Activated CD8-positive, alpha-beta T cell treated with anti-CD3 and anti-CD28 coated beads, Interleukin-2, amount 10 ng/mL, durations not matched to agents 7 days and 5 days (primary cell): ENCODE data around the gene CHST11. TPM values are rescaled to one million over a fixed set of nuclear protein-coding genes. Genes with fewer than 3 reads are reported as not detected.
A peak's percentile ranks its signal among the peaks of the same experiment; 100 is the strongest.

Experiments
- ATAC-seq: fragments of 150-1000 bp; cut with Tn5 transposase; one replicate; pipeline ENCODE4 v1.10.0; 2021; ENCODE audit warnings: moderate library complexity
- CTCF ChIA-PET: fragments of 350-600 bp; sonication (Branson Sonifier 250); formaldehyde crosslinking; loops from one replicate; lab custom pipeline; 2021; ENCODE audit warnings: antibody characterized with exemption; lab: Charles Lee
- POLR2A ChIA-PET: fragments of 350-600 bp; sonication (Branson Sonifier 250); formaldehyde crosslinking; loops from one replicate; lab custom pipeline; 2021; ENCODE audit warnings: antibody characterized with exemption; lab: Charles Lee
- DNase-seq: peaks from one replicate; pipeline ENCODE4 v3.0.0-alpha.2; 2020
- H3K27ac Mint-ChIP-seq: one replicate; pipeline ENCODE4 v1.8.0; 2021; ENCODE audit warnings: mild to moderate bottlenecking, mixed read lengths
- H3K27me3 Mint-ChIP-seq: one replicate; pipeline ENCODE4 v1.8.0; 2021; ENCODE audit warnings: low read depth, mixed read lengths
- H3K36me3 Mint-ChIP-seq: one replicate; pipeline ENCODE4 v1.8.0; 2021; ENCODE audit warnings: low read depth, mixed read lengths
- H3K4me1 Mint-ChIP-seq: one replicate; pipeline ENCODE4 v1.8.0; 2021; ENCODE audit warnings: low read depth, mixed read lengths
- H3K4me3 Mint-ChIP-seq: one replicate; pipeline ENCODE4 v1.8.0; 2021; ENCODE audit warnings: mild to moderate bottlenecking, mixed read lengths
- H3K9me3 Mint-ChIP-seq: one replicate; pipeline ENCODE4 v1.8.0; 2022; ENCODE audit warnings: mixed read lengths; ENCODE audit not compliant: insufficient read depth
- total RNA-seq, 2 experiments: library from RNA; stranded (reverse); gene quantifications; one replicate each; pipeline ENCODE4 v1.2.3, GENCODE V29; 2021

CHST11 gene
- total RNA-seq, 2 experiments from 2014 or later = 82.1 to 85.2 TPM

GRCh38 chr12:104416585-104416984 lies 40.2 kb upstream of the CHST11 start:
- POLR2A ChIA-PET = no interaction called here
- CTCF ChIA-PET = no interaction called here
- H3K9me3 Mint-ChIP-seq = no peaks in the 10 kb centered on the region
- no peaks in the 10 kb centered on the region for H3K27me3 Mint-ChIP-seq
- H3K36me3 Mint-ChIP-seq = no peaks in the 10 kb centered on the region
- no peak overlapping the region for H3K27ac Mint-ChIP-seq
- ATAC-seq (no peak), DNase-seq (no peak)
- peaks cover 7% of the 10 kb centered on the region for H3K4me1 Mint-ChIP-seq
- no peak overlapping the region for H3K4me3 Mint-ChIP-seq

GRCh38 chr12:104419717-104420116 lies 37.0 kb upstream of the CHST11 start:
- peaks cover 2% of the 10 kb centered on the region for H3K36me3 Mint-ChIP-seq
- no peak overlapping the region for H3K27ac Mint-ChIP-seq
- H3K27me3 Mint-ChIP-seq = peaks cover 4% of the 10 kb centered on the region
- ATAC-seq (no peak), DNase-seq (no peak)
- H3K4me1 Mint-ChIP-seq = peaks cover 11% of the 10 kb centered on the region
- ChIA-PET POLR2A (no interaction called here), CTCF (interaction anchor here (1.5 to 2.8 kb wide), 2 partner anchors 38 to 149 kb away, joined by 4 to 8 read pairs; no protein-coding TSS in a partner anchor)
- H3K9me3 Mint-ChIP-seq = no peaks in the 10 kb centered on the region
- no peak overlapping the region for H3K4me3 Mint-ChIP-seq

GRCh38 chr12:104420868-104421267 lies 35.9 kb upstream of the CHST11 start:
- no peaks in the 10 kb centered on the region for H3K9me3 Mint-ChIP-seq
- POLR2A ChIA-PET = interaction anchor here (1.2 kb wide), 1 partner anchor 36 kb away, joined by 3 read pairs; the partner anchor contains the start of gene CHST11
- DNase-seq (peak; percentile 29), ATAC-seq (peak; percentile 68)
- CTCF ChIA-PET = interaction anchor here (1.5 to 2.8 kb wide), 3 partner anchors 15 to 148 kb away, joined by 4 to 8 read pairs (median 7); no protein-coding TSS in a partner anchor
- peaks cover 2% of the 10 kb centered on the region for H3K36me3 Mint-ChIP-seq
- H3K4me3 Mint-ChIP-seq = no peak overlapping the region
- H3K27ac Mint-ChIP-seq = peak overlapping the region; percentile 32
- H3K27me3 Mint-ChIP-seq = peaks cover 4% of the 10 kb centered on the region
- peaks cover 11% of the 10 kb centered on the region for H3K4me1 Mint-ChIP-seq

GRCh38 chr12:104421343-104421742 lies 35.4 kb upstream of the CHST11 start:
- Mint-ChIP-seq H3K27me3 (peaks cover 4% of the 10 kb centered on the region), H3K36me3 (peaks cover 2% of the 10 kb centered on the region), H3K4me1 (peaks cover 11% of the 10 kb centered on the region), H3K4me3 (no peak overlapping the region), H3K9me3 (no peaks in the 10 kb centered on the region), H3K27ac (peak overlapping the region; percentile 32)
- no peak for DNase-seq
- ATAC-seq = no peak
- ChIA-PET CTCF (interaction anchor here (1.5 to 2.8 kb wide), 3 partner anchors 15 to 147 kb away, joined by 4 to 8 read pairs (median 7); no protein-coding TSS in a partner anchor), POLR2A (no interaction called here)

GRCh38 chr12:104422441-104422840 lies 34.3 kb upstream of the CHST11 start:
- peaks cover 4% of the 10 kb centered on the region for H3K27me3 Mint-ChIP-seq
- H3K36me3 Mint-ChIP-seq = peaks cover 2% of the 10 kb centered on the region
- DNase-seq (no peak), ATAC-seq (no peak)
- H3K9me3 Mint-ChIP-seq = no peaks in the 10 kb centered on the region
- ChIA-PET CTCF (interaction anchor here (1.9 kb wide), 1 partner anchor 41 kb away, joined by 8 read pairs; no protein-coding TSS in a partner anchor), POLR2A (no interaction called here)
- H3K4me1 Mint-ChIP-seq = peaks cover 11% of the 10 kb centered on the region
- H3K27ac Mint-ChIP-seq = no peak overlapping the region
- H3K4me3 Mint-ChIP-seq = no peak overlapping the region

GRCh38 chr12:104423273-104423672 lies 33.5 kb upstream of the CHST11 start:
- Mint-ChIP-seq H3K9me3 (peaks cover under 1% of the 10 kb centered on the region), H3K4me1 (peaks cover 11% of the 10 kb centered on the region), H3K4me3 (no peak overlapping the region), H3K27ac (no peak overlapping the region), H3K36me3 (peaks cover 2% of the 10 kb centered on the region), H3K27me3 (peaks cover 4% of the 10 kb centered on the region)
- POLR2A ChIA-PET = no interaction called here
- CTCF ChIA-PET = interaction anchor here (1.9 kb wide), 1 partner anchor 42 kb away, joined by 8 read pairs; no protein-coding TSS in a partner anchor
- DNase-seq (no peak), ATAC-seq (no peak)

GRCh38 chr12:104423809-104424208 lies 32.9 kb upstream of the CHST11 start:
- POLR2A ChIA-PET = no interaction called here
- H3K9me3 Mint-ChIP-seq = peaks cover 6% of the 10 kb centered on the region
- peaks cover 11% of the 10 kb centered on the region for H3K4me1 Mint-ChIP-seq
- CTCF ChIA-PET = interaction anchor here (1.9 kb wide), 1 partner anchor 42 kb away, joined by 8 read pairs; no protein-coding TSS in a partner anchor
- H3K36me3 Mint-ChIP-seq = peaks cover 2% of the 10 kb centered on the region
- DNase-seq (no peak), ATAC-seq (no peak)
- no peak overlapping the region for H3K27ac Mint-ChIP-seq
- peaks cover 4% of the 10 kb centered on the region for H3K27me3 Mint-ChIP-seq
- no peak overlapping the region for H3K4me3 Mint-ChIP-seq

- Mint-ChIP-seq H3K27ac (no peak overlapping the region), H3K4me1 (peaks cover 11% of the 10 kb centered on the region), H3K27me3 (peaks cover 4% of the 10 kb centered on the region), H3K4me3 (no peak overlapping the region), H3K9me3 (peaks cover 8% of the 10 kb centered on the region), H3K36me3 (peaks cover 2% of the 10 kb centered on the region)
- CTCF ChIA-PET = no interaction called here
- POLR2A ChIA-PET = no interaction called here
- ATAC-seq (no peak), DNase-seq (no peak)
Observed at GRCh38 chr12:104424955-104425354, 31.8 kb upstream of the CHST11 start.

GRCh38 chr12:104425614-104426013 lies 31.1 kb upstream of the CHST11 start:
- DNase-seq (no peak), ATAC-seq (no peak)
- no peak overlapping the region for H3K4me3 Mint-ChIP-seq
- H3K27me3 Mint-ChIP-seq = peaks cover 4% of the 10 kb centered on the region
- peaks cover 8% of the 10 kb centered on the region for H3K9me3 Mint-ChIP-seq
- POLR2A ChIA-PET = no interaction called here
- peaks cover 2% of the 10 kb centered on the region for H3K36me3 Mint-ChIP-seq
- CTCF ChIA-PET = no interaction called here
- peaks cover 11% of the 10 kb centered on the region for H3K4me1 Mint-ChIP-seq
- no peak overlapping the region for H3K27ac Mint-ChIP-seq

- Mint-ChIP-seq H3K36me3 (peaks cover 2% of the 10 kb centered on the region), H3K9me3 (peaks cover 8% of the 10 kb centered on the region), H3K4me1 (peaks cover under 1% of the 10 kb centered on the region), H3K27me3 (peaks cover 7% of the 10 kb centered on the region), H3K4me3 (no peak overlapping the region), H3K27ac (no peak overlapping the region)
- ChIA-PET POLR2A (no interaction called here), CTCF (interaction anchor here (1.5 kb wide), 1 partner anchor 31 kb away, joined by 7 read pairs; no protein-coding TSS in a partner anchor)
- ATAC-seq (no peak), DNase-seq (no peak)
Observed at GRCh38 chr12:104426926-104427546, 29.7 kb upstream of the CHST11 start.

GRCh38 chr12:104427547-104427938 lies 29.2 kb upstream of the CHST11 start:
- CTCF ChIA-PET = interaction anchor here (1.5 kb wide), 1 partner anchor 31 kb away, joined by 7 read pairs; no protein-coding TSS in a partner anchor
- Mint-ChIP-seq H3K9me3 (peaks cover 8% of the 10 kb centered on the region), H3K36me3 (peaks cover 2% of the 10 kb centered on the region), H3K4me3 (no peak overlapping the region), H3K27ac (no peak overlapping the region), H3K4me1 (no peaks in the 10 kb centered on the region), H3K27me3 (peaks cover 7% of the 10 kb centered on the region)
- ATAC-seq (no peak), DNase-seq (no peak)
- POLR2A ChIA-PET = no interaction called here

- ChIA-PET CTCF (interaction anchor here (2.9 kb wide), 1 partner anchor 51 kb away, joined by 10 read pairs; no protein-coding TSS in a partner anchor), POLR2A (no interaction called here)
- H3K4me3 Mint-ChIP-seq = no peak overlapping the region
- H3K27me3 Mint-ChIP-seq = peaks cover 20% of the 10 kb centered on the region
- H3K4me1 Mint-ChIP-seq = peaks cover 5% of the 10 kb centered on the region
- H3K27ac Mint-ChIP-seq = no peak overlapping the region
- no peak for DNase-seq
- peaks cover 8% of the 10 kb centered on the region for H3K9me3 Mint-ChIP-seq
- H3K36me3 Mint-ChIP-seq = no peaks in the 10 kb centered on the region
- no peak for ATAC-seq
Observed at GRCh38 chr12:104433061-104433460, 23.7 kb upstream of the CHST11 start.
